A673 (cell line): Measurements from ENCODE around the gene CBX7.

Experiments used
- CTCF ChIP-seq: fragments of 300-800, 200-600 bp; sonication (generic); conservative IDR thresholded peaks from 2 replicates; pipeline ENCODE4 v1.5.1; 2017; ENCODE audit warnings: low read depth, mild to moderate bottlenecking, antibody characterized with exemption, low read length, moderate library complexity, mixed read lengths
- EZH2 ChIP-seq: fragments of 200-600 bp; sonication (generic); IDR thresholded peaks from 2 replicates; pipeline ENCODE4 v1.6.1; 2017; ENCODE audit warnings: borderline replicate concordance, low read depth, mild to moderate bottlenecking, mixed read lengths, antibody characterized with exemption, low read length; ENCODE audit not compliant: poor library complexity, severe bottlenecking

- TF ChIP-seq CTCF (no peak), EZH2 (no peak)
Measured at GRCh38 chr22:39179841-39180335, 27.4 kb upstream of the CBX7 start.
